ENCODE measurements around the gene ANKDD1A. TPM values are rescaled to one million over a fixed set of nuclear protein-coding genes. Genes with fewer than 3 reads are reported as not detected.

The ANKDD1A gene
- total and polyA plus RNA-seq, 8 donors: 3.4 to 13.5 (median 10.9) TPM

DNA sequence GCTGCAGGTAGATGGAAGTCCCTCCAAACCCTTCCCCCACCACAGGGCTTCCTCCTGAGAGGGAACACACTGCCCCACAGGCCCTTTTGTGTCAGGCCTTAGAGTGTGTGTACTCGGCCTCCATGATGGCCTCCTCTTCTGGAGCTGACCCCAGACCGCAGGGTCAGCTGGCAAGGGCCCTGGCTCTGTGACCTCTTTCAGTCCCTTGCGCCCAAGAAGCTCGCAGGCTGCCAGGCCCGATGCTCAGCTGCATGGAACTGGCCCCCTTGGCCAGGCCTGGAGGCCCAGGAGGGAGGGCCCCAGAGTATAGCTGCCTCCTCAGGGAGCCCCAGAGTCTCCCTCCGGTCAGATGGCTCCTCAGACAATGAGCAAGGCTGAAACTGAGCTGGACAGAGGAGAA lies 23.4 kb upstream of the ANKDD1A start:
- Histone ChIP-seq H3K27me3 (no peaks in the 10 kb centered on the region), H3K4me3 (no peak overlapping the region), H3K27ac (no peak overlapping the region), H3K36me3 (no peaks in the 10 kb centered on the region), H3K4me1 (peaks cover 9 to 66% of the 10 kb centered on the region in 2 donors), H3K9me3 (no peaks in the 10 kb centered on the region)
- TF ChIP-seq, protein P1, sequence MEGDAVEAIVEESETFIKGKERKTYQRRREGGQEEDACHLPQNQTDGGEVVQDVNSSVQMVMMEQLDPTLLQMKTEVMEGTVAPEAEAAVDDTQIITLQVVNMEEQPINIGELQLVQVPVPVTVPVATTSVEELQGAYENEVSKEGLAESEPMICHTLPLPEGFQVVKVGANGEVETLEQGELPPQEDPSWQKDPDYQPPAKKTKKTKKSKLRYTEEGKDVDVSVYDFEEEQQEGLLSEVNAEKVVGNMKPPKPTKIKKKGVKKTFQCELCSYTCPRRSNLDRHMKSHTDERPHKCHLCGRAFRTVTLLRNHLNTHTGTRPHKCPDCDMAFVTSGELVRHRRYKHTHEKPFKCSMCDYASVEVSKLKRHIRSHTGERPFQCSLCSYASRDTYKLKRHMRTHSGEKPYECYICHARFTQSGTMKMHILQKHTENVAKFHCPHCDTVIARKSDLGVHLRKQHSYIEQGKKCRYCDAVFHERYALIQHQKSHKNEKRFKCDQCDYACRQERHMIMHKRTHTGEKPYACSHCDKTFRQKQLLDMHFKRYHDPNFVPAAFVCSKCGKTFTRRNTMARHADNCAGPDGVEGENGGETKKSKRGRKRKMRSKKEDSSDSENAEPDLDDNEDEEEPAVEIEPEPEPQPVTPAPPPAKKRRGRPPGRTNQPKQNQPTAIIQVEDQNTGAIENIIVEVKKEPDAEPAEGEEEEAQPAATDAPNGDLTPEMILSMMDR (IDR thresholded peaks at IDR 0.05): no peak
- ATAC-seq: no peak
- intact Hi-C loops (cut with DNase I): no loop called here
- no peak for DNase-seq

DNA sequence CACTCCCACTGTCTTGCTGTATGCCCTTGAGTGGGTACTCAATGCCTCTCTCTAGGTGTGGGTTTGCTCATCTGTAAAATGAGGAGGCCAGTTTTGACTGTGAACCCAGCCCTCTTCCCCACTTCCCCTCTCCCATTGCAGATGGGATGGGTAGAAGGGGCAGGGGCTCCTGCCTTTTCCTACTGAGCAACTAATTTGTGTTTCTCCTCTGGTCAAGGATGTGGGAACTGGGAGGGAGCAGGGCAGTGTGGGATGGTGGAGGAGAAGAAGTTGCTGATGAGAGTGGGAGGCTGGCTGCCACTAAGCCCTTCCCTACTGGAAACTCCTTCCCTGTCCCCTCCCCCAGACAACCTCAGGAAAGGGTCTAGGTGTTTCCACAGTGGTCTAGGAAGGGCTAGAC lies 20.1 kb upstream of the ANKDD1A start:
- ATAC-seq (no peak), DNase-seq (no peak)
- H3K27ac ChIP-seq: peak overlapping the region in 1 of 2 donors; percentile 99
- H3K36me3 ChIP-seq: no peaks in the 10 kb centered on the region
- TF ChIP-seq, protein P1 (IDR thresholded peaks at IDR 0.05): no peak
- intact Hi-C loops (cut with DNase I): loop anchor here in 1 of 2 donors (10.0 kb wide), 1 partner anchor 47 kb away; the partner anchor contains the start of gene PLEKHO2
- H3K4me1 ChIP-seq: peaks cover 22 to 67% of the 10 kb centered on the region in 2 donors
- no peaks in the 10 kb centered on the region for H3K27me3 ChIP-seq
- no peak overlapping the region for H3K4me3 ChIP-seq
- no peaks in the 10 kb centered on the region for H3K9me3 ChIP-seq

DNA sequence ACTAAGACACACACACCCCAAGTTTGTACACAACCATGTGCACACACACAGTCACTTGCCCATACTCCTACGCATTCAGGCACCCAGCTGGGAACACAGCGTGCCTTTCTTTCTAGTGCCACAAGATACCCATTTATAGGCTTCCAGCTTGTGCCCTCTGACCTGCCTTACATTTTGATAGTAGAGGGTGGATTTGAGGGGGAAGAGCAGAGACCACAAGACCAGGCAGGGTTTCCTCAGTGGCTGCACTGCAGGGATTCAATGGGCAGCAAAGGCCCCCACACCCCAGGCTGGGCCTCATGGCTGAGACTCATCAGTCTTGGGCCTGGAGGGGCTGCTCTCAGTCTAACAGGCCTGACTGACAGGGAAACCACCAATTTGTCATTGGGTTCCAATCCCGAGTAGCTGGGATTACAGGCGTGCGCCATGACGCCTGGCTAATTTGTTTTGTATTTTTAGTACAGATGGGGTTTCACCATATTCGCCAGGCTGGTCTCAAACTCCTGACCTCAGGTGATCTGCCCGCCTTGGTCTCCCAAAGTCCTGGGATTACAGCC lies 18.8 kb upstream of the ANKDD1A start:
- ATAC-seq (no peak), DNase-seq (no peak)
- Histone ChIP-seq H3K4me1 (peaks cover 34 to 76% of the 10 kb centered on the region in 2 donors), H3K27ac (peak overlapping the region; percentile 88 to 99), H3K27me3 (no peaks in the 10 kb centered on the region), H3K4me3 (peak overlapping the region in 1 of 2 donors; percentile 29), H3K36me3 (no peaks in the 10 kb centered on the region), H3K9me3 (no peaks in the 10 kb centered on the region)
- TF ChIP-seq, protein P1 (IDR thresholded peaks at IDR 0.05): no peak
- intact Hi-C loops (cut with DNase I): loop anchor here in 1 of 2 donors (10.0 kb wide), 1 partner anchor 48 kb away; the partner anchor contains the start of gene PLEKHO2

DNA sequence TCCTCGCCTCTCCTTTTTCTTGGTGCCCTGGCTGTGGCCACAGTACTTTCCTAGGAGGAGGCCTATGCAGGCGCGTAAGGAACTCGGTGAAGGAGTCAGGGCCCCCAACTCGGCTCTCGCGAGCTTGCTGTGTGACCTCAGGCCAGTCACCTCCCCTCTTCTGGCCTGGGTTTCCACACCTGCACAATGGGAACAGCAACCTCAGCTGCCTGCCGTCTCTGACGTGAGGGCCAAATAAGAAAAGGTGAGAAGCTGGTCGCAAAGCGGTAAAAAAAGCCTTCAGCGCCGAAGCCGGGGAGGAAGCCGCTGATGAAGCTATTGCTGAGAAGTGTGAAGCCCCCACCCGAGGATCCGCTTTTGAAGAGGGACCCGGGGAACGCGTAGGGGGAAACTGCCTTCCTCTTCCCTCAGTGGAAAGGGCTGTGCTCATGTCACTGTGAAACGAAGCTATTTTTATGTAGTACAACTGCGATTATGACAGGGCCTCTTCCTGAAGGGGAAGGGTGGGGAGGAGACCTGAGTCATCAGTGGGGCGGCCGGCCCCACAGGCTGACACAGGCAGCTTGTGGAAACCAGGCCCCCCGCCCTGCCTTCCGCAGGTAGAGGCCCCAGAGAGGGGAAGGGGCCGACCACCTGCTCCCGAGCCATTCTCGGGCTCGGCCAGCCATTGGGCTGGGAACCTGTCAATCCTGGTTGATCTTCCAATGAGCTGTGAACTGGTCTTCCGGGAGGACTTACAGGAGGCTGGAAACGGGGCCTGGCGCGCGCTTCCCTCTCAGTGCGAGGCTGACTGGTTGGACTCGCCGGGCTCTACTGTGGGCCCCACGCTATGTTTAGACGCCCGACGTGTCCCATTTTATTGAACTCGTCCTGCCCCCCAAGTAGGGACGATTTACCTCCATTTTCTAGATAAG lies 18.0 kb upstream of the ANKDD1A start:
- intact Hi-C loops (cut with DNase I): loop anchor here in 1 of 2 donors (10.0 kb wide), 1 partner anchor 49 kb away; the partner anchor contains the start of gene PLEKHO2

More for the DNA sequence above, 18.0 kb upstream of the ANKDD1A start:
- Histone ChIP-seq H3K27me3 (no peaks in the 10 kb centered on the region), H3K4me1 (peaks cover 36 to 79% of the 10 kb centered on the region in 2 donors), H3K4me3 (peak overlapping the region in 1 of 2 donors; percentile 29), H3K36me3 (no peaks in the 10 kb centered on the region), H3K27ac (peak overlapping the region; percentile 88 to 99), H3K9me3 (no peaks in the 10 kb centered on the region)
- ATAC-seq (peak; percentile 89), DNase-seq (peak; percentile 92 to 96 (median 94))
- TF ChIP-seq, protein P1 (IDR thresholded peaks at IDR 0.05): no peak
